Neuronal stem cell (in vitro differentiated cells): ENCODE results near the gene SORT1.

Experiments used
- DNase-seq: peaks from one replicate; pipeline ENCODE4 v3.0.0-alpha.2; 2013; ENCODE audit warnings: low spot score
- H2AFZ ChIP-seq: one replicate; pipeline ENCODE4 v1.6.1; 2013; ENCODE audit warnings: mild to moderate bottlenecking, low read length, inconsistent platforms
- H2AK5ac ChIP-seq: 2 replicates; pipeline ENCODE4 v1.6.1; 2013; ENCODE audit warnings: low read depth, mild to moderate bottlenecking, inconsistent platforms, low read length, moderate library complexity, mixed read lengths
- H2BK120ac ChIP-seq: 2 replicates; pipeline ENCODE4 v1.6.1; 2013; ENCODE audit warnings: low read depth, mild to moderate bottlenecking, inconsistent platforms, low read length, moderate library complexity, mixed read lengths
- H2BK12ac ChIP-seq: one replicate; pipeline ENCODE4 v1.6.1; 2013; ENCODE audit warnings: low read length, inconsistent platforms
- H2BK15ac ChIP-seq: 2 replicates; pipeline ENCODE4 v1.6.1; 2013; ENCODE audit warnings: mild to moderate bottlenecking, low read length, inconsistent platforms, mixed read lengths
- H2BK5ac ChIP-seq: one replicate; pipeline ENCODE4 v1.6.1; 2013; ENCODE audit warnings: inconsistent platforms, mild to moderate bottlenecking, low read length, moderate library complexity
- H3K14ac ChIP-seq: one replicate; pipeline ENCODE4 v1.6.1; 2013; ENCODE audit warnings: low read length, inconsistent platforms
- H3K18ac ChIP-seq: 2 replicates; pipeline ENCODE4 v1.6.1; 2013; ENCODE audit warnings: low read length, inconsistent platforms
- H3K23ac ChIP-seq: 2 replicates; pipeline ENCODE4 v1.6.1; 2013; ENCODE audit warnings: low read depth, mild to moderate bottlenecking, mixed read lengths, low read length, inconsistent platforms; ENCODE audit not compliant: poor library complexity
- H3K27ac ChIP-seq: replicated peaks from 3 replicates; pipeline ENCODE4 v1.5.1; 2013; ENCODE audit warnings: low read length, inconsistent platforms
- H3K27me3 ChIP-seq, 3 experiments: 2 replicates each; pipeline ENCODE4 v1.6.1; 2013; ENCODE audit warnings: low read length in 3 of 3, mild to moderate bottlenecking in 2 of 3, inconsistent platforms in 1 of 3, low read depth in 1 of 3, mixed read lengths in 1 of 3, moderate library complexity in 1 of 3; ENCODE audit not compliant: control insufficient read depth in 3 of 3, insufficient read depth in 3 of 3
- H3K36me3 ChIP-seq, 2 donors: replicated peaks in 1 of 2; 2 replicates each; pipeline ENCODE4 v1.6.1; 2013; ENCODE audit warnings: low read length in 2 of 2; ENCODE audit not compliant: control insufficient read depth in 2 of 2, insufficient read depth in 2 of 2
- H3K4ac ChIP-seq: 2 replicates; pipeline ENCODE4 v1.6.1; 2013; ENCODE audit warnings: inconsistent platforms, mild to moderate bottlenecking, low read length, moderate library complexity
- H3K4me1 ChIP-seq, 2 donors: 1 replicate in 1 of 2; 2 replicates in 1 of 2; pipeline ENCODE4 v1.6.1; 2013; ENCODE audit warnings: low read length in 2 of 2, low read depth in 1 of 2; ENCODE audit not compliant: control insufficient read depth in 2 of 2, insufficient read depth in 1 of 2
- H3K4me2 ChIP-seq: one replicate; pipeline ENCODE4 v1.6.1; 2013; ENCODE audit warnings: mild to moderate bottlenecking, low read length, inconsistent platforms; ENCODE audit not compliant: insufficient read depth, poor library complexity, severe bottlenecking
- H3K4me3 ChIP-seq, 2 donors: 2 replicates each; pipeline ENCODE4 v1.5.1; 2013; ENCODE audit warnings: low read length in 2 of 2, mild to moderate bottlenecking in 2 of 2, inconsistent platforms in 1 of 2, moderate library complexity in 1 of 2
- H3K79me1 ChIP-seq: one replicate; pipeline ENCODE4 v1.6.1; 2013; ENCODE audit warnings: low read depth, mild to moderate bottlenecking, inconsistent platforms, low read length, moderate library complexity
- H3K9ac ChIP-seq: one replicate; pipeline ENCODE4 v1.6.1; 2013; ENCODE audit warnings: mild to moderate bottlenecking, low read depth, low read length, inconsistent platforms; ENCODE audit not compliant: poor library complexity
- H3K9me3 ChIP-seq, 2 donors: replicated peaks in 1 of 2; 2 replicates each; pipeline versions ENCODE3 to v1.6.1; 2013; ENCODE audit warnings: low read length in 2 of 2, mild to moderate bottlenecking in 2 of 2, inconsistent platforms in 1 of 2, low read depth in 1 of 2, mixed read lengths in 1 of 2, moderate library complexity in 1 of 2; ENCODE audit not compliant: control insufficient read depth in 2 of 2, insufficient read depth in 1 of 2
- H4K8ac ChIP-seq: one replicate; pipeline ENCODE4 v1.6.1; 2013; ENCODE audit warnings: low read depth, mild to moderate bottlenecking, inconsistent platforms, low read length, moderate library complexity
- H4K91ac ChIP-seq: one replicate; pipeline ENCODE4 v1.6.1; 2013; ENCODE audit warnings: low read length, low read depth, mild to moderate bottlenecking, inconsistent platforms; ENCODE audit not compliant: poor library complexity
- WGBS, 2 donors: extraction: QIAGEN DNeasy Blood & Tissue Kit; methylation state at CpG; one replicate each; pipeline ENCODE4 v1.1.7; 2013; ENCODE audit warnings: missing lambda C conversion rate in 2 of 2, mixed read lengths in 1 of 2; ENCODE audit not compliant: insufficient read length in 2 of 2, insufficient replicate concordance in 1 of 2; ENCODE audit errors: extremely low coverage in 2 of 2; 5-methylcytosine and 5-hydroxymethylcytosine counted together

The SORT1 gene

GRCh38 chr1:109259674-109260557 lies 137.8 kb downstream of the SORT1 start:
- Histone ChIP-seq H3K14ac (no peak overlapping the region), H2AK5ac (peak overlapping the region; percentile 84), H3K27me3 (no peaks in the 10 kb centered on the region), H3K4me3 (no peak overlapping the region), H4K91ac (peak overlapping the region; percentile 91), H3K9ac (peak overlapping the region; percentile 24), H3K23ac (peak overlapping the region; percentile 21), H2BK120ac (peak overlapping the region; percentile 97), H3K36me3 (peaks cover 44 to 88% of the 10 kb centered on the region in 2 donors), H3K4ac (peak overlapping the region; percentile 17), H4K8ac (no peak overlapping the region), H2BK5ac (peak overlapping the region; percentile 80), H3K4me2 (peak overlapping the region; percentile 38), H3K18ac (peak overlapping the region; percentile 94), H3K27ac (peak overlapping the region; percentile 96), H3K79me1 (peaks cover 21% of the 10 kb centered on the region), H3K4me1 (peaks cover 42 to 49% of the 10 kb centered on the region in 2 donors), H2BK12ac (peak overlapping the region; percentile 91), H3K9me3 (peaks cover 0 to 2% of the 10 kb centered on the region in 2 donors), H2AFZ (no peak overlapping the region), H2BK15ac (peak overlapping the region; percentile 30)
- WGBS, 2 donors: no CpG with 5 or more reads among the region's 7 CpGs
- DNase-seq: peak; percentile 58
